ENCODE measurements around the gene SEL1L2. TPM values are rescaled to one million over a fixed set of nuclear protein-coding genes. Genes with fewer than 3 reads are reported as not detected.

Gene SEL1L2
- total RNA-seq, 4 donors from 2014 or later, result 1.1 to 3.6 TPM; not detected in 2

GRCh38 chr20:13929836-13930235 is 60.6 kb downstream of the SEL1L2 start:
- no peak for TF ChIP-seq CTCF (IDR thresholded peaks at IDR 0.05; ENCODE audit: low read depth)

- no peak for TF ChIP-seq CTCF (IDR thresholded peaks at IDR 0.05; ENCODE audit: low read depth)
Measured at GRCh38 chr20:13928901-13929300, 61.5 kb downstream of the SEL1L2 start.

- no peak for TF ChIP-seq CTCF (IDR thresholded peaks at IDR 0.05; ENCODE audit: low read depth)
Measured at GRCh38 chr20:13927171-13927570, 63.2 kb downstream of the SEL1L2 start.

GRCh38 chr20:13922241-13922640 is 68.2 kb downstream of the SEL1L2 start:
- no peak for TF ChIP-seq CTCF (IDR thresholded peaks at IDR 0.05; ENCODE audit: low read depth)

GRCh38 chr20:13915284-13915683 is 75.1 kb downstream of the SEL1L2 start:
- TF ChIP-seq CTCF (IDR thresholded peaks at IDR 0.05; ENCODE audit: low read depth), result no peak

- no peak for TF ChIP-seq CTCF (IDR thresholded peaks at IDR 0.05; ENCODE audit: low read depth)
Measured at GRCh38 chr20:13913572-13913971, 76.8 kb downstream of the SEL1L2 start.

GRCh38 chr20:13913131-13913530 is 77.3 kb downstream of the SEL1L2 start:
- TF ChIP-seq CTCF (IDR thresholded peaks at IDR 0.05; ENCODE audit: low read depth), result no peak

Data from subcutaneous adipose tissue (tissue), 4 donors.